Ovary (tissue), 9 donors: ENCODE measurements around the gene TIMM13. TPM values are rescaled to one million over a fixed set of nuclear protein-coding genes. Genes with fewer than 3 reads are reported as not detected.
"Not testable (repeated sequence)": the region's sequence is repeated elsewhere in the genome, so short reads cannot be mapped to it uniquely, and the experiment has no call there.

Source experiments
- DNase-seq, 5 donors: peaks; one replicate each; pipeline ENCODE4 v3.0.0-alpha.2; 2019 to 2020
- H3K27ac ChIP-seq, 2 donors: fragments of 200-600 bp; one replicate each; pipeline versions ENCODE4 v1.5.1 to v1.8.0; 2019 to 2022
- H3K27me3 ChIP-seq: fragments of 200-600 bp; one replicate; pipeline ENCODE4 v1.8.0; 2022
- H3K36me3 ChIP-seq: fragments of 200-600 bp; sonication (generic); one replicate; pipeline ENCODE4 v1.5.1; 2019
- H3K4me1 ChIP-seq: one replicate; pipeline ENCODE4 v1.8.1; 2013; ENCODE audit warnings: mild to moderate bottlenecking, moderate library complexity; ENCODE audit not compliant: insufficient read depth
- H3K4me3 ChIP-seq: fragments of 200-600 bp; sonication (generic); one replicate; pipeline ENCODE4 v1.5.1; 2017
- H3K9me3 ChIP-seq, 2 donors: fragments of 200-600 bp in 1 of 2; sonication (generic) in 1 of 2; one replicate each; pipeline versions ENCODE4 v1.5.1 to v1.8.1; 2013 to 2019; ENCODE audit warnings: mild to moderate bottlenecking in 1 of 2, moderate library complexity in 1 of 2
- EP300 ChIP-seq: sonication (generic); formaldehyde crosslinking; IDR thresholded peaks from one replicate; pipeline ENCODE4 v1.6.1; 2017; ENCODE audit warnings: antibody characterized with exemption
- POLR2A ChIP-seq: fragments of 450-650 bp; IDR thresholded peaks from one replicate; pipeline ENCODE4 v1.6.1; 2017; ENCODE audit warnings: antibody characterized with exemption, mild to moderate bottlenecking, moderate library complexity
- WGBS, 3 donors: extraction: QIAGEN DNeasy Blood & Tissue Kit in 1 of 3; methylation state at CpG; one replicate each; pipeline versions ENCODE4 v1.1.5 to v1.1.7; 2013 to 2017; 5-methylcytosine and 5-hydroxymethylcytosine counted together
- intact Hi-C, 4 donors: fragments of 100-400 bp; cut with DNase I; formaldehyde crosslinking; loops; one replicate each; pipeline versions ENCODE4 v1.11.0 to v1.15.1; 2022 to 2023
- polyA plus RNA-seq, 2 donors: library from polyadenylated mRNA; stranded (reverse); fragments of 200-250 nt in 1 of 2; fragments of 350-450 nt in 1 of 2; fragmentation: Illumina TruSeq in 1 of 2; extraction: RNeasy Lipid Tissue Mini Kit (QIAGEN cat#74804) in 1 of 2; gene quantifications; one replicate each; pipeline ENCODE4 v1.2.3, GENCODE V29; 2013 to 2014
- total RNA-seq, 7 donors: library from RNA; depleted of rRNA in 2 of 7; stranded (reverse); fragments of >200 nt in 2 of 7; fragmentation: NEBNext Ultra II Directional in 3 of 7; extraction: Animal tissue kit (Norgen Biotek cat#: 25700) in 3 of 7; gene quantifications; one replicate each; pipeline versions ENCODE4 v1.1.0 to v1.2.4, GENCODE V29; 2016 to 2023
- TF ChIP-seq, protein P1 (sequence below), 3 donors: fragments of 450-650 bp in 2 of 3; fragments of 200-600 bp in 1 of 3; IDR thresholded peaks; one replicate each; pipeline versions ENCODE4 v1.5.1 to v1.8.0; 2016 to 2022; ENCODE audit warnings: antibody characterized with exemption in 3 of 3, mild to moderate bottlenecking in 1 of 3
- donor health status: DM: no; HTN: no; CAD: no; lungs with moderate emphysema.
- donor health status: DM: no; HTN: no; CAD: no.
- donor health status: Bipolar disorder and iron deficiency.
- donor health status: DM: yes; HTN: yes; CAD: no.
- donor health status: DM: no; HTN: no; CAD: no.
- donor health status: DM: yes; HTN: yes; CAD: no.

Gene TIMM13
- total and polyA plus RNA-seq, 9 donors: 2.7 to 72.3 (median 49.7) TPM

DNA sequence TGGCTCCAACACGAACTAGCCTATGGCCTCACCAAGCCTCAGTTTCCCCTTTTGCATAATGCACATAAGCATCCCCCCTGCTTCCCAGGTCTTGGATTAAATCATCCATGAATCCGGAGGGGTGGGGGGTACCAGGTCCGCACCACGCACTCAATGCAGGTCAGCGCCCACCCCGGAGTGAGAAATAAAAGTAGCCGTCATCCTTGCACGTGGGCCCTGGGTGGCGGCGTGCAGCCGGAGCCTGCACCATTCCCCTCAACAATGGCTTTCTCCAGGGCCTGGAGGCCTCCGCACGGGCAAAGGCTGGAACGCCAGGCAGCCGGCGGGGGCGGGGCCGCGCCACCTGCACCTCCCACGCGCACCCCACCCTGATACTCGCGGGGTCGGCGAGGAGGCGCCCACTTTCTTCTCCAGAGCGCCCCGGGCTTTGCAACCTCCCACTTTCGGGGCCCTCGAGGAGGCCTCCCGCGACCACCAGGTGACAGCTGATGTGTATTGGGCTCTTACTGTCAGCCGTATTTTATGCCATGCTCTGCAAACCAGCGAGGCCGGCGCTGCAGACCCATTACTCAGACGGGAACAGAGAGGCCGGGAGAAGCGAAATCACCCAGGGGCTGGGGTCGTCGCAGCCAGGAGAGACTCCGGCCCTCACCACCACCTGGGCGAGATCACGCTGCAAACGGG is 47.8 kb upstream of the TIMM13 start:
- Histone ChIP-seq H3K36me3 (no peaks in the 10 kb centered on the region), H3K27ac (peak overlapping the region; percentile 46 to 73), H3K9me3 (no peaks in the 10 kb centered on the region), H3K27me3 (no peaks in the 10 kb centered on the region), H3K4me3 (peak overlapping the region; percentile 86), H3K4me1 (peaks cover 7% of the 10 kb centered on the region)
- 0 to 1% (median 0%) methylated on average over 41 to 45 of the region's 45 CpGs for WGBS, 3 donors
- peak; percentile 53 to 78 (median 64) for DNase-seq
- intact Hi-C loops: loop anchor here (1.0 to 5.0 kb wide), 6 partner anchors 67 to 137 kb away; no protein-coding TSS in a partner anchor
- TF ChIP-seq EP300: no peak
- TF ChIP-seq, protein P1, sequence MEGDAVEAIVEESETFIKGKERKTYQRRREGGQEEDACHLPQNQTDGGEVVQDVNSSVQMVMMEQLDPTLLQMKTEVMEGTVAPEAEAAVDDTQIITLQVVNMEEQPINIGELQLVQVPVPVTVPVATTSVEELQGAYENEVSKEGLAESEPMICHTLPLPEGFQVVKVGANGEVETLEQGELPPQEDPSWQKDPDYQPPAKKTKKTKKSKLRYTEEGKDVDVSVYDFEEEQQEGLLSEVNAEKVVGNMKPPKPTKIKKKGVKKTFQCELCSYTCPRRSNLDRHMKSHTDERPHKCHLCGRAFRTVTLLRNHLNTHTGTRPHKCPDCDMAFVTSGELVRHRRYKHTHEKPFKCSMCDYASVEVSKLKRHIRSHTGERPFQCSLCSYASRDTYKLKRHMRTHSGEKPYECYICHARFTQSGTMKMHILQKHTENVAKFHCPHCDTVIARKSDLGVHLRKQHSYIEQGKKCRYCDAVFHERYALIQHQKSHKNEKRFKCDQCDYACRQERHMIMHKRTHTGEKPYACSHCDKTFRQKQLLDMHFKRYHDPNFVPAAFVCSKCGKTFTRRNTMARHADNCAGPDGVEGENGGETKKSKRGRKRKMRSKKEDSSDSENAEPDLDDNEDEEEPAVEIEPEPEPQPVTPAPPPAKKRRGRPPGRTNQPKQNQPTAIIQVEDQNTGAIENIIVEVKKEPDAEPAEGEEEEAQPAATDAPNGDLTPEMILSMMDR (IDR thresholded peaks at IDR 0.05): no peak
- no peak for TF ChIP-seq POLR2A

DNA sequence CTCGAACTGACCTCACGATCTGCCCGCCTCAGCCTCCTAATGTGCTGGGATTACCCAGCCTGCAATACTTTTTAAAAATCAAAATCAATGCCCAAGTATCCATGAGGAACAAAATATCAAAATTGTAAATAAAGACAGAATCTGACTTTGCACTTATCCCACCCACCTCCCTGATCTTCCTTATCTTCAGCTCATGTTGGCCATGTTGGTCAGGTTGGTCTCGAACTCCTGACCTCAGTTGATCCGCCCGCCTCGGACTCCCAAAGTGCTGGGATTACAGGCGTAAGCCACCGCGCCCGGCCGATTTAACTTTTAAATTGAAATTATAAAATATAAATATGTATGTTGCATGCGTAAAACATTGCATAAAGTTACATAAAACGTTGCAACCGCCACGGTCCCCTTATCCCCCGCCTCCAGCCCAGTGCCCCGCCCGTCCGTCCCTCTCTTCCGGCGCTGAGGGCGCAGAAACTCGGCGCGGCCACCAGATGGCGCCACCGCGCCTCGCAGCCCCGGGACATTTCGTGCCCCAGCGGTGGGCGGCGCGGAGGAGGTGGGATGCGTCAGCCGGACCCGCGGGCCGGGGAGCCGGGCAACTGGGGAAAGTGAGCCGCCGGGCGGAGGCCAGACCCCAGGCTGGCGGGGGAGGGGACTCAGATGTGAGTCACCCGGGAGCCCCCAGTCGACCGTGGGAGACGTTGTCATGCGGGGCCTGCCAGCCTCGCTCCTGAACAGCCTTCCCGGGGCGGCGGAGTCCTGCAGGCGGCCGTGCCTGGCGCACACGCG is 47.0 kb upstream of the TIMM13 start:
- Histone ChIP-seq H3K4me1 (peaks cover 7% of the 10 kb centered on the region), H3K27me3 (no peaks in the 10 kb centered on the region), H3K4me3 (peak overlapping the region; percentile 86), H3K9me3 (no peaks in the 10 kb centered on the region), H3K36me3 (no peaks in the 10 kb centered on the region), H3K27ac (peak overlapping the region; percentile 46 to 73)
- peak; percentile 80 to 90 (median 87) for DNase-seq
- TF ChIP-seq POLR2A (peak; percentile 42), EP300 (no peak)
- TF ChIP-seq, protein P1 (IDR thresholded peaks at IDR 0.05): peak; percentile 99 to 100 (median 100)
- intact Hi-C loops: loop anchor here (1.0 to 5.0 kb wide), 6 partner anchors 68 to 138 kb away; no protein-coding TSS in a partner anchor
- 4 to 7% (median 6%) methylated on average over 59 to 60 of the region's 60 CpGs for WGBS, 3 donors

DNA sequence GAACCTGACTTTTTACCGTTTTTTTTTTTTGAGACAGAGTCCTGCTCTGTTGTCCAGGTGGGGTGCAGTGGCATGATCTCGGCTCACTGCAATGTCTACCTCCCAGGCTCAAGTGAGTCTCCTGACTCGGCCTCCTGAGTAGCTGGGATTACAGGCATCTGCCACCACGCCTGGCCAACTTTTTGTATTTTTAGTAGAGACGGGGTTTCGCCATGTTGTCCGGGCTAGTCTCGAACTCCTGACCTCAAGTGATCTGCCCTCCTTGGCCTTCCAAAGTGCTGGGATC is 42.5 kb upstream of the TIMM13 start:
- intact Hi-C loops, H3K27me3 ChIP-seq, H3K36me3 ChIP-seq, H3K4me3 ChIP-seq, H3K4me1 ChIP-seq, H3K27ac ChIP-seq, H3K9me3 ChIP-seq, DNase-seq: not testable (repeated sequence)
- 84 to 87% (median 87%) methylated on average over 8 of the region's 8 CpGs for WGBS, 3 donors

DNA sequence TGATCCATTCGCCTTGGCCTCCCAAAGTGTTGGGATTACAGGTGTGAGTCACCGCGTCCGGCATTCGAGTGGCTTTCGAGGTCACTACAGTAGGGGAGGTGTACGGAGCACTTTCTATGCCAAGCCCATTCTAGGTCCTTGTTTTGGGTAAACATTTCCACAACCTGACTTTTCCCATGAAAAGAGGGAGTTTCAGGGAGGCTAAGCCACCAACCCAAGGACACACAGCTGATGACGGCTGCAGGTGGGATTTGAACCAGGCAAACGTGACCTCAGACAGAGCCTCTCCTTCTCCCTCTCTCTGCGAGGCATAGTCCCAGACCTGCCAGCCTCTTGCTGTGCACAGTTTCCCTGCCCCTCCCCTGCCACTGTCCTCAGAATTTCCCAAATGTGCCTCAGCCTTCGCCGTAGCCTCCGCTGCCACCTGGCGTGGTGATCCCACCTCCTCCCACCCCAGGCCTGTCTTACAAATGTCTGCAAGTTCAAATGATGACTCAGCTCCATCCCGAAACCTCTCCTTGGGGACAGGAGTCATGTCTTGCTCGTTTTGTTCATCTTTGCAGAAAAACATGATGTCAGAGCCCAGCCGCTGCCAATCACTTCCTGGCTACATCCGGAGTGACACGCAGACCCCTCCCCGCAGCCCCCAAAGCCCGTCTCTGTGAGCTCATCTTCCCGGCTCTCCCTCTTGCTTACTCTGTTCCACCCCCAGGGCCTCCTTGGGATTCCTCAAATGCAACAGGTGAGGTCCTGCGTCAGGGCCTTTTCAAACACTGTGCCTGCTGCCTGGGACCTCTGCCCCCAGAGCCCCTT is 41.9 kb upstream of the TIMM13 start:
- Histone ChIP-seq H3K4me1 (no peaks in the 10 kb centered on the region), H3K4me3 (no peak overlapping the region), H3K36me3 (no peaks in the 10 kb centered on the region), H3K27me3 (no peaks in the 10 kb centered on the region), H3K9me3 (no peaks in the 10 kb centered on the region), H3K27ac (no peak overlapping the region)
- WGBS, 3 donors: 57 to 64% (median 61%) methylated on average over 23 of the region's 23 CpGs
- TF ChIP-seq, protein P1 (IDR thresholded peaks at IDR 0.05): no peak
- TF ChIP-seq EP300 (no peak), POLR2A (no peak)
- intact Hi-C loops: no loop called here
- DNase-seq: no peak
